ENCODE results near the gene HNRNPL. TPM values are rescaled to one million over a fixed set of nuclear protein-coding genes. Genes with fewer than 3 reads are reported as not detected.

Gene HNRNPL
- total RNA-seq, 1 experiment from 2014 or later = 710 TPM

GRCh38 chr19:38833092-38833425 is 16.7 kb downstream of the HNRNPL start:
- H3K4ac ChIP-seq (ENCODE audit: low read depth, low read length) = no peak overlapping the region
- no peak overlapping the region for H2BK20ac ChIP-seq (ENCODE audit: low read depth, low read length, poor library complexity, severe bottlenecking)
- H3K18ac ChIP-seq (ENCODE audit: insufficient read length, low read depth, low read length) = no peak overlapping the region
- H3K27me3 ChIP-seq (ENCODE audit: insufficient read depth, low read length) = no peaks in the 10 kb centered on the region
- H2BK15ac ChIP-seq (ENCODE audit: low read depth, low read length) = no peak overlapping the region
- no peak overlapping the region for H4K91ac ChIP-seq (ENCODE audit: insufficient read length, low read depth, low read length)
- no peak for DNase-seq
- H4K8ac ChIP-seq (replicated peaks; ENCODE audit: insufficient read length, low read depth, low read length) = no peak overlapping the region
- no peak overlapping the region for H3K56ac ChIP-seq (ENCODE audit: insufficient read length, low read depth, low read length)
- no peak overlapping the region for H3K23ac ChIP-seq (ENCODE audit: insufficient read length, low read depth, low read length)
- Mint-ChIP-seq H3K27ac (peak overlapping the region in 2 of 3 experiments; percentile 31 to 90; a peak in 2 of 7 replicates), H3K9me3 (no peaks in the 10 kb centered on the region; a peak in 1 of 5 replicates), H3K4me1 (peaks cover 13% of the 10 kb centered on the region in 2 experiments), H3K27me3 (ENCODE audit: low read depth) (no peaks in the 10 kb centered on the region), H3K4me3 (no peak overlapping the region), H3K36me3 (ENCODE audit: insufficient read depth in 1 of 3, low read depth in 3 of 3) (peaks cover 33 to 62% (median 39%) of the 10 kb centered on the region in 3 experiments)
- no peak overlapping the region for H3T11ph ChIP-seq (ENCODE audit: low read length)
- H3K23me2 ChIP-seq (ENCODE audit: insufficient read length, low read depth, low read length, poor library complexity, severe bottlenecking) = peaks cover 8% of the 10 kb centered on the region
- H2AK5ac ChIP-seq (ENCODE audit: insufficient read length, low read length) = no peak overlapping the region
- no peak overlapping the region for H2BK5ac ChIP-seq (ENCODE audit: insufficient read length, low read length)
- H3K27ac ChIP-seq (ENCODE audit: insufficient read length, low read depth, low read length) = no peak overlapping the region
- TF ChIP-seq, protein P1, sequence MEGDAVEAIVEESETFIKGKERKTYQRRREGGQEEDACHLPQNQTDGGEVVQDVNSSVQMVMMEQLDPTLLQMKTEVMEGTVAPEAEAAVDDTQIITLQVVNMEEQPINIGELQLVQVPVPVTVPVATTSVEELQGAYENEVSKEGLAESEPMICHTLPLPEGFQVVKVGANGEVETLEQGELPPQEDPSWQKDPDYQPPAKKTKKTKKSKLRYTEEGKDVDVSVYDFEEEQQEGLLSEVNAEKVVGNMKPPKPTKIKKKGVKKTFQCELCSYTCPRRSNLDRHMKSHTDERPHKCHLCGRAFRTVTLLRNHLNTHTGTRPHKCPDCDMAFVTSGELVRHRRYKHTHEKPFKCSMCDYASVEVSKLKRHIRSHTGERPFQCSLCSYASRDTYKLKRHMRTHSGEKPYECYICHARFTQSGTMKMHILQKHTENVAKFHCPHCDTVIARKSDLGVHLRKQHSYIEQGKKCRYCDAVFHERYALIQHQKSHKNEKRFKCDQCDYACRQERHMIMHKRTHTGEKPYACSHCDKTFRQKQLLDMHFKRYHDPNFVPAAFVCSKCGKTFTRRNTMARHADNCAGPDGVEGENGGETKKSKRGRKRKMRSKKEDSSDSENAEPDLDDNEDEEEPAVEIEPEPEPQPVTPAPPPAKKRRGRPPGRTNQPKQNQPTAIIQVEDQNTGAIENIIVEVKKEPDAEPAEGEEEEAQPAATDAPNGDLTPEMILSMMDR (conservative IDR thresholded peaks at IDR 0.05) = no peak
- no peak overlapping the region for H2AFZ ChIP-seq (ENCODE audit: low read length)
- H4K20me1 ChIP-seq (ENCODE audit: control insufficient read depth, insufficient read depth, insufficient read length) = no peaks in the 10 kb centered on the region
- H2BK120ac ChIP-seq (ENCODE audit: low read depth, low read length, poor library complexity, severe bottlenecking) = no peak overlapping the region
- H4K5ac ChIP-seq (ENCODE audit: insufficient read length, low read depth, low read length) = no peak overlapping the region
- no peaks in the 10 kb centered on the region for H3K9me3 ChIP-seq (ENCODE audit: control insufficient read depth, low read depth, low read length)
- 0 out of 2 replicates have a peak, but pooled peaks cover 2% of the 10 kb centered on the region for H3K79me2 ChIP-seq (ENCODE audit: insufficient read depth, low read length)
- H3K9ac ChIP-seq (ENCODE audit: extremely low read depth, insufficient read length, low read length) = no peak overlapping the region
- no peak overlapping the region for H3K4me2 ChIP-seq (ENCODE audit: insufficient read depth, insufficient read length, low read length)
- no peaks in the 10 kb centered on the region for H3K79me1 ChIP-seq (ENCODE audit: insufficient read depth, low read depth, low read length, poor library complexity, severe bottlenecking)
- no peak overlapping the region for H3K14ac ChIP-seq (ENCODE audit: insufficient read depth, low read length)
- H3K4me1 ChIP-seq (ENCODE audit: insufficient read depth, low read length) = peaks cover 2% of the 10 kb centered on the region; the same call in 1 of the 2 replicates
- WGBS (ENCODE audit: extremely low coverage, insufficient read length, low lambda C conversion rate) = no CpG with 5 or more reads among the region's 7 CpGs
- H2BK12ac ChIP-seq (ENCODE audit: insufficient read length, low read depth, low read length) = no peak overlapping the region
